ENCODE results near the gene SPTY2D1.

DNA sequence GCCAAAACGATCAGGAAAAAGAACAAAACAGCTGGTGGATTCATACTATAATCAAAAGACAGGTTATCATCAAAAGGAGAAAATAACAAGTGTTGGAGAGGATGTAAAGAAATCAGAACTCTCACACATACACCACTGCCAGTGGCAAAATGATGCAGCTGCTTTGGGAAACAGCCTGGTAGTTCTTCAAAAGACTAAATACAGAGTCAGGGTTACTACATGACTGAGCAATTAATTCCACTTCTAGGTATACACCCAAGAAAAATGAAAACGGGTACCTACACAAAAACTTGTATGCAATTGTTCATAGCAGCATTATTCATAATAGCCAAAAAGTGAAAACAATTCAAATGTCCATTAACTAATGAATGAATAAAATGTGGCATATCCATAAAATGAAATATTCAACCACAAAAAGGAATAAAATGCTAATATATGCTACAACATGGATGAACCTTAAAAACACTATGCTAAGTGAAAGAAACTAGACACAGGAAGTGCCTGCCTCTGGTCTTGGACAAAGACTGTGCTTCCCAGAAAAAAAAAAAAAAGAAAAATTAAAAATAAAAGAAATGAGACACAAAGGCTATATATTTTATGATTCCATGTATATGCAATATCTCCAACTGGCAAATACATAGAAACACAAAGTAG is 53.9 kb downstream of the SPTY2D1 start:
- TF ChIP-seq CTCF (IDR thresholded peaks at IDR 0.05) (no peak), ZFX (IDR thresholded peaks at IDR 0.05; ENCODE audit: borderline replicate concordance) (no peak)

Data from 22Rv1 (cell line).